K562 (cell line): ENCODE data around the gene CCNYL1. TPM values are rescaled to one million over a fixed set of nuclear protein-coding genes. Genes with fewer than 3 reads are reported as not detected.
A peak's percentile ranks its signal among the peaks of the same experiment; 100 is the strongest.

ENCODE experiments used
- C11orf30 ChIP-seq: fragments of 450-650 bp; IDR thresholded peaks from 2 replicates; pipeline ENCODE4 v1.6.1; 2016; ENCODE audit warnings: low read depth, mild to moderate bottlenecking
- EHMT2 ChIP-seq: fragments of 450-650 bp; IDR thresholded peaks from 2 replicates; pipeline ENCODE4 v1.6.1; 2018; ENCODE audit warnings: antibody characterized with exemption
- ILF3 ChIP-seq: fragments of 450-650 bp; IDR thresholded peaks from 2 replicates; pipeline ENCODE4 v1.6.1; 2018; ENCODE audit warnings: antibody characterized with exemption, mild to moderate bottlenecking, moderate library complexity, borderline replicate concordance
- KDM2B ChIP-seq: fragments of 250-450 bp; sonication (Bioruptor Pico); IDR thresholded peaks from 2 replicates; pipeline ENCODE4 v1.8.0; 2021; ENCODE audit warnings: mild to moderate bottlenecking, moderate library complexity
- MIER1 ChIP-seq: fragments of 450-650 bp; IDR thresholded peaks from 2 replicates; pipeline ENCODE4 v1.6.1; 2016; ENCODE audit warnings: antibody characterized with exemption, mild to moderate bottlenecking, low read depth
- PTTG1 ChIP-seq: fragments of 450-650 bp; IDR thresholded peaks from 2 replicates; pipeline ENCODE4 v1.6.1; 2016; ENCODE audit warnings: low read depth, mild to moderate bottlenecking, missing genetic modification characterization, missing compliant biosample characterization
- PYGO2 ChIP-seq: fragments of 450-650 bp; IDR thresholded peaks from 2 replicates; pipeline ENCODE4 v1.6.1; 2016; ENCODE audit warnings: mild to moderate bottlenecking, missing genetic modification characterization, moderate library complexity, missing compliant biosample characterization
- RBFOX2 ChIP-seq: fragments of 200-400 bp; formaldehyde crosslinking; IDR thresholded peaks from 2 replicates; pipeline ENCODE4 v1.6.1; 2017; ENCODE audit warnings: low read depth, mild to moderate bottlenecking, low read length, moderate library complexity
- RBM15 ChIP-seq: fragments of 200-400 bp; formaldehyde crosslinking; IDR thresholded peaks from 2 replicates; pipeline ENCODE4 v1.6.1; 2018; ENCODE audit warnings: mild to moderate bottlenecking, low read length, moderate library complexity; ENCODE audit not compliant: insufficient read depth
- TCF7L2 ChIP-seq: fragments of 150-350 bp; IDR thresholded peaks from 2 replicates; pipeline ENCODE4 v1.6.1; 2016; ENCODE audit warnings: low read depth, mild to moderate bottlenecking, low read length, moderate library complexity
- U2AF1 ChIP-seq: fragments of 200-400 bp; formaldehyde crosslinking; optimal IDR thresholded peaks from 2 replicates; pipeline ENCODE3; 2017; ENCODE audit warnings: mild to moderate bottlenecking, low read depth, low read length, moderate library complexity
- WHSC1 ChIP-seq: IDR thresholded peaks from one replicate; pipeline ENCODE4 v1.6.1; 2012; ENCODE audit warnings: low read length, control low read depth, inconsistent platforms
- ZBTB8A ChIP-seq: fragments of 450-650 bp; IDR thresholded peaks from 2 replicates; pipeline ENCODE4 v1.6.1; 2018; ENCODE audit warnings: mild to moderate bottlenecking, moderate library complexity; ENCODE audit not compliant: partially characterized antibody
- ZNF445 ChIP-seq: fragments of 250-450 bp; sonication (Bioruptor Pico); IDR thresholded peaks from 2 replicates; pipeline ENCODE4 v1.4.0; 2020; ENCODE audit warnings: low read depth, mild to moderate bottlenecking, moderate library complexity
- polyA plus RNA-seq, 8 experiments: library from polyadenylated mRNA; depleted of rRNA in 4 of 8; stranded (reverse) in 5 of 8; unstranded in 3 of 8; fragments of >200 nt; fragmentation: Nextera tagmentation in 2 of 8; fragmentation: Illumina TruSeq in 1 of 8; extraction: Ambion mirVana in 2 of 8; extraction: Trizol in 1 of 8; gene quantifications; 2 replicates each; pipeline versions ENCODE4 v1.2.1 to v1.2.3, GENCODE V29; 2011 to 2014; ENCODE audit warnings: inconsistent platforms in 1 of 8, missing spikeins in 1 of 8
- total RNA-seq, 7 experiments: library from RNA; depleted of rRNA in 6 of 7; stranded (reverse); fragments of >200 nt in 6 of 7; fragmentation: Illumina TruSeq in 2 of 7; extraction: Trizol in 2 of 7; gene quantifications; 2 replicates each; pipeline versions ENCODE4 v1.2.1 to v1.2.3, GENCODE V29; 2011 to 2021; ENCODE audit warnings: low replicate concordance in 1 of 7
- TF ChIP-seq, protein P1 (sequence below), 3 experiments: fragments of 200-800 bp in 1 of 3; fragments of 250-450 bp in 1 of 3; fragments of 450-650 bp in 1 of 3; sonication (Bioruptor Pico) in 1 of 3; sonication (Bioruptor generic) in 1 of 3; formaldehyde crosslinking in 1 of 3; IDR thresholded peaks; 2 replicates each; pipeline versions ENCODE4 v1.6.1 to v1.8.0; 2016 to 2022; ENCODE audit warnings: mild to moderate bottlenecking in 2 of 3, missing genetic modification characterization in 2 of 3, missing compliant biosample characterization in 1 of 3, moderate library complexity in 1 of 3
- TF ChIP-seq, protein P2 (sequence below), 2 experiments: IDR thresholded peaks in 1 of 2; conservative IDR thresholded peaks in 1 of 2; 2 replicates each; pipeline ENCODE4 v1.6.1; 2016; ENCODE audit warnings: low read depth in 2 of 2, mild to moderate bottlenecking in 1 of 2, missing compliant biosample characterization in 1 of 2, missing genetic modification characterization in 1 of 2, moderate library complexity in 1 of 2
- TF ChIP-seq, protein P3 (sequence below): fragments of 250-450 bp; sonication (Bioruptor Pico); IDR thresholded peaks from 2 replicates; pipeline ENCODE4 v1.5.0; 2021

The CCNYL1 gene
- total and polyA plus RNA-seq, 9 of the 15 experiments (the other 6 are each of a cell fraction or from before 2014, with no cell fraction given) = 1.9 to 7.5 (median 4.7) TPM

DNA sequence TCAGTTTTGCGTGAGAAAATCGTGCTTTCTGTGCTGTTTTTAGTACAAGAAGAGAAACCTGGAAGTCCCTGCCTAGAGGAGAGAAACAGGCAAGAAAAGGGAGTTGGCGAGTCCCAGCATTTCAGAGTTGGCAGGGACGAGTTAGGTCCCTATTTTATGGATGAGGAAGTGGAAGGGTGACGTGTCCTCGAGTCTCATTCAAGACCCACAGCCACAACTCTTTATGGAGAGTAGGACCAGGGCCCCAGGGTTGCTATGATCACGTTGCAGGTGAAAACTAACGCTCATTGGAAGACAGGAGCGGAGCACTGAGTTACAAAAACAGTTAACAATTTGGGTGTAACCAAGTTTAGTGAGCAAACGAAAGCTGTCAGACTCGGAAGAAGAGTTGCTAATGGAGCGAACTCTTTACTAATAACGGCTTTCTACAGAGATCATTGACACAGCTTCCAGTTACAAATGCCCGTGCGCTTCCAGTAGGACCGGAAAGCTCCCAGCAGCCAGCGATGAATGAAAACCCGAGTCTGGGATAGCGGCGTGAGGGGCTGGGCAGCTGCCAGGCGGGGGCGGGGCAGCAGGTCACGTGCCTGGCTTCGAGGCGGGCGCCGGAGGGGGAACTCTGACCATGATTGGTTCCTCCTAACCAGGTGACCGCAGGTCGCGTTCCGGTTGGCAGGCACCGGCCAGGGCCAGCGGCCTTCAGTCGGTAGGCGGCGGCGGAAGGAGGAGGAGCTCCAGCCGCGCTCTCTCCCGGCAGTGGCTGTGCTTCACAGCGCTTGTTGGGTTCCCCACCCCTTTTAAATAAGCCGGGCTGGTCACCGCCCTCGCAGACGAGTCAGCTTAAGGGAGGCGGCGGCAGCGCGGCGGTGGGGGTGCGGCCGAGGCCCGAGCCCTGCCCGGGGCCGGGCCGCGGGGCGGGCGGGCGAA is at the start of gene CCNYL1 (continued):
- TF ChIP-seq, protein P1, sequence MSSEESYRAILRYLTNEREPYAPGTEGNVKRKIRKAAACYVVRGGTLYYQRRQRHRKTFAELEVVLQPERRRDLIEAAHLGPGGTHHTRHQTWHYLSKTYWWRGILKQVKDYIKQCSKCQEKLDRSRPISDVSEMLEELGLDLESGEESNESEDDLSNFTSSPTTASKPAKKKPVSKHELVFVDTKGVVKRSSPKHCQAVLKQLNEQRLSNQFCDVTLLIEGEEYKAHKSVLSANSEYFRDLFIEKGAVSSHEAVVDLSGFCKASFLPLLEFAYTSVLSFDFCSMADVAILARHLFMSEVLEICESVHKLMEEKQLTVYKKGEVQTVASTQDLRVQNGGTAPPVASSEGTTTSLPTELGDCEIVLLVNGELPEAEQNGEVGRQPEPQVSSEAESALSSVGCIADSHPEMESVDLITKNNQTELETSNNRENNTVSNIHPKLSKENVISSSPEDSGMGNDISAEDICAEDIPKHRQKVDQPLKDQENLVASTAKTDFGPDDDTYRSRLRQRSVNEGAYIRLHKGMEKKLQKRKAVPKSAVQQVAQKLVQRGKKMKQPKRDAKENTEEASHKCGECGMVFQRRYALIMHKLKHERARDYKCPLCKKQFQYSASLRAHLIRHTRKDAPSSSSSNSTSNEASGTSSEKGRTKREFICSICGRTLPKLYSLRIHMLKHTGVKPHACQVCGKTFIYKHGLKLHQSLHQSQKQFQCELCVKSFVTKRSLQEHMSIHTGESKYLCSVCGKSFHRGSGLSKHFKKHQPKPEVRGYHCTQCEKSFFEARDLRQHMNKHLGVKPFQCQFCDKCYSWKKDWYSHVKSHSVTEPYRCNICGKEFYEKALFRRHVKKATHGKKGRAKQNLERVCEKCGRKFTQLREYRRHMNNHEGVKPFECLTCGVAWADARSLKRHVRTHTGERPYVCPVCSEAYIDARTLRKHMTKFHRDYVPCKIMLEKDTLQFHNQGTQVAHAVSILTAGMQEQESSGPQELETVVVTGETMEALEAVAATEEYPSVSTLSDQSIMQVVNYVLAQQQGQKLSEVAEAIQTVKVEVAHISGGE (CRISPR knock-in tag; IDR thresholded peaks at IDR 0.05) = no peak
- TF ChIP-seq ILF3 (no peak), RBM15 (no peak), EHMT2 (no peak), KDM2B (no peak), PTTG1 (tag) (no peak), RBFOX2 (peak; percentile 86), WHSC1 (no peak), MIER1 (no peak), TCF7L2 (no peak), C11orf30 (no peak), ZNF445 (CRISPR knock-in tag) (no peak), U2AF1 (no peak), PYGO2 (tag) (no peak), ZBTB8A (no peak)
- TF ChIP-seq, protein P2, sequence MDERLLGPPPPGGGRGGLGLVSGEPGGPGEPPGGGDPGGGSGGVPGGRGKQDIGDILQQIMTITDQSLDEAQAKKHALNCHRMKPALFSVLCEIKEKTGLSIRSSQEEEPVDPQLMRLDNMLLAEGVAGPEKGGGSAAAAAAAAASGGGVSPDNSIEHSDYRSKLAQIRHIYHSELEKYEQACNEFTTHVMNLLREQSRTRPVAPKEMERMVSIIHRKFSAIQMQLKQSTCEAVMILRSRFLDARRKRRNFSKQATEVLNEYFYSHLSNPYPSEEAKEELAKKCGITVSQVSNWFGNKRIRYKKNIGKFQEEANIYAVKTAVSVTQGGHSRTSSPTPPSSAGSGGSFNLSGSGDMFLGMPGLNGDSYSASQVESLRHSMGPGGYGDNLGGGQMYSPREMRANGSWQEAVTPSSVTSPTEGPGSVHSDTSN (CRISPR knock-in tag; IDR thresholded peaks at IDR 0.05; ENCODE audit: low read depth) = no peak
- TF ChIP-seq, protein P2 (tag; conservative IDR thresholded peaks at IDR 0.05; ENCODE audit: low read depth) = no peak
- TF ChIP-seq, protein P3, sequence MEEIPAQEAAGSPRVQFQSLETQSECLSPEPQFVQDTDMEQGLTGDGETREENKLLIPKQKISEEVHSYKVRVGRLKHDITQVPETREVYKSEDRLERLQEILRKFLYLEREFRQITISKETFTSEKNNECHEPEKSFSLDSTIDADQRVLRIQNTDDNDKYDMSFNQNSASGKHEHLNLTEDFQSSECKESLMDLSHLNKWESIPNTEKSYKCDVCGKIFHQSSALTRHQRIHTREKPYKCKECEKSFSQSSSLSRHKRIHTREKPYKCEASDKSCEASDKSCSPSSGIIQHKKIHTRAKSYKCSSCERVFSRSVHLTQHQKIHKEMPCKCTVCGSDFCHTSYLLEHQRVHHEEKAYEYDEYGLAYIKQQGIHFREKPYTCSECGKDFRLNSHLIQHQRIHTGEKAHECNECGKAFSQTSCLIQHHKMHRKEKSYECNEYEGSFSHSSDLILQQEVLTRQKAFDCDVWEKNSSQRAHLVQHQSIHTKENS = no peak
